Measurements from ENCODE around the gene IGSF21. TPM values are rescaled to one million over a fixed set of nuclear protein-coding genes. Genes with fewer than 3 reads are reported as not detected.
"Not testable (repeated sequence)": the region's sequence is repeated elsewhere in the genome, so short reads cannot be mapped to it uniquely, and the experiment has no call there.

The IGSF21 gene
- total RNA-seq, 2 experiments from 2014 or later: not detected

DNA sequence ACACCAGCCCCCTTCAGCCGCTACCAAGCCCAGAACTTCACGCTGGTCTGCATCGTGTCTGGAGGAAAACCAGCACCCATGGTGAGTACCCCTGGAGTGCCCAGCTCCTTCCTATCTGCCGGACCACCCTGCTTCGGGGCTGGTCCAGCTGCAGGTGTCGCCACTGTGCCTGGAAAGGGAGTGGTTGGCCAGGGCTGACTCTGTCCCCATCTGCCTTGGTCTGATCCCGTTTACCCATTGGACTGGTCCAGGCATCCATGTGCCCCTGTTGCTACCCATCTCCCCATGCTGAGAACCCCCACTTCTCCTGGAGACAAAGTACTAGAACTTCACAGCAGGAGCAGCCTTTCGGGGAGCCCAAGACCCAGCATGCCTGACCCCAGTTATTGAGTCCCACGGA lies 254.6 kb downstream of the IGSF21 start:
- Histone ChIP-seq H3K4me1 (ENCODE audit: insufficient read depth, low read length) (no peaks in the 10 kb centered on the region), H3K27me3 (ENCODE audit: control insufficient read depth in 1 of 2, insufficient read depth in 2 of 2, low read length in 2 of 2) (peaks cover 14 to 16% of the 10 kb centered on the region in 2 experiments), H3K4me3 (ENCODE audit: low read length) (no peak overlapping the region), H3K9me3 (ENCODE audit: control insufficient read depth in 1 of 2, insufficient read depth in 1 of 2, low read length in 2 of 2) (peaks cover 0 to 7% of the 10 kb centered on the region in 2 experiments), H3K27ac (ENCODE audit: low read depth in 1 of 2, low read length in 2 of 2) (no peak overlapping the region), H3K36me3 (ENCODE audit: insufficient read depth, low read length) (no peaks in the 10 kb centered on the region)
- CTCF ChIA-PET: no interaction called here
- no peak overlapping the region for H3K27ac Mint-ChIP-seq
- H3K9me3 Mint-ChIP-seq: no peaks in the 10 kb centered on the region
- POLR2A ChIA-PET: no interaction called here
- ATAC-seq (ENCODE audit: poor library complexity) (no peak), DNase-seq (no peak)
- no peaks in the 10 kb centered on the region for H3K4me1 Mint-ChIP-seq (ENCODE audit: low read depth)
- intact Hi-C loops (cut with DNase I, micrococcal nuclease): no loop called here
- peaks cover 72% of the 10 kb centered on the region for H3K27me3 Mint-ChIP-seq
- H3K4me3 Mint-ChIP-seq: no peak overlapping the region
- TF ChIP-seq CTCF (IDR thresholded peaks at IDR 0.05): no peak
- no peaks in the 10 kb centered on the region for H3K36me3 Mint-ChIP-seq (ENCODE audit: low read depth)

DNA sequence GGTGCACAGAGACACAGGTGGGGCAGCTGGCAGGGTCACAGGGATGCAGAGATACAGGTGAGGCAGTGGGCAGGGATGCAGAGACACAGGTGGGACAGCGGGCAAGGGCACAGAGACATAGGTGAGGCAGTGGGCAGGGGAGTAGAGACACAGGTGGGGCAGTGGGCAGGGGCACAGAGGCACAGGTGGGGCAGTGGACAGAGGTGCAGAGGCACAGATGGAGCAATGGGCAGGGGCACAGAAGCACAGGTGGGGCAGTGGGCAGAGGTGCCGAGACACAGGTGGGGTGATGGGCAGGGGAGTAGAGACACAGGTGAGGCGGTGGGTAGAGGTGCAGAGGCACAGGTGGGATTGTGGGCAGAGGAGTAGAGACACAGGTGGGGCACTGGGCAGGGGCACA lies 255.8 kb downstream of the IGSF21 start:
- ChIA-PET POLR2A (no interaction called here), CTCF (no interaction called here)
- Mint-ChIP-seq H3K27me3 (peaks cover 62% of the 10 kb centered on the region), H3K4me1 (ENCODE audit: low read depth) (no peaks in the 10 kb centered on the region), H3K4me3 (no peak overlapping the region), H3K27ac (no peak overlapping the region), H3K36me3 (ENCODE audit: low read depth) (no peaks in the 10 kb centered on the region), H3K9me3 (no peaks in the 10 kb centered on the region)
- Histone ChIP-seq H3K36me3 (ENCODE audit: insufficient read depth, low read length) (no peaks in the 10 kb centered on the region), H3K27ac (ENCODE audit: low read depth in 1 of 2, low read length in 2 of 2) (no peak overlapping the region), H3K27me3 (ENCODE audit: control insufficient read depth in 1 of 2, insufficient read depth in 2 of 2, low read length in 2 of 2) (peaks cover 14 to 16% of the 10 kb centered on the region in 2 experiments), H3K4me1 (ENCODE audit: insufficient read depth, low read length) (no peaks in the 10 kb centered on the region), H3K9me3 (ENCODE audit: control insufficient read depth in 1 of 2, insufficient read depth in 1 of 2, low read length in 2 of 2) (peaks cover 0 to 7% of the 10 kb centered on the region in 2 experiments), H3K4me3 (ENCODE audit: low read length) (no peak overlapping the region)
- no peak for TF ChIP-seq CTCF (IDR thresholded peaks at IDR 0.05)
- no peak for DNase-seq
- ATAC-seq (ENCODE audit: poor library complexity): no peak
- intact Hi-C loops (cut with DNase I, micrococcal nuclease): no loop called here

DNA sequence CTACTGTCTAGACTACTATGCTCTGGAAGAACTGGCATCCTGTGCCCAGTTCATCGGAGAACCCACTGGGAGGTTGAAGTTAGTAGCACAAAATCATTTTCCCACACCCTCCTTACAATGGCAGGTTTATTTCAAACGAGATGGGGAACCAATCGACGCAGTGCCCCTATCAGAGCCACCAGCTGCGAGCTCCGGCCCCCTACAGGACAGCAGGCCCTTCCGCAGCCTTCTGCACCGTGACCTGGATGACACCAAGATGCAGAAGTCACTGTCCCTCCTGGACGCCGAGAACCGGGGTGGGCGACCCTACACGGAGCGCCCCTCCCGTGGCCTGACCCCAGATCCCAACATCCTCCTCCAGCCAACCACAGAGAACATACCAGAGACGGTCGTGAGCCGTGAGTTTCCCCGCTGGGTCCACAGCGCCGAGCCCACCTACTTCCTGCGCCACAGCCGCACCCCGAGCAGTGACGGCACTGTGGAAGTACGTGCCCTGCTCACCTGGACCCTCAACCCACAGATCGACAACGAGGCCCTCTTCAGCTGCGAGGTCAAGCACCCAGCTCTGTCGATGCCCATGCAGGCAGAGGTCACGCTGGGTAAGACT lies 257.6 kb downstream of the IGSF21 start:
- H3K4me3 Mint-ChIP-seq: no peak overlapping the region
- peaks cover 57% of the 10 kb centered on the region for H3K27me3 Mint-ChIP-seq
- ChIA-PET POLR2A (no interaction called here), CTCF (no interaction called here)
- H3K27ac Mint-ChIP-seq: no peak overlapping the region
- no peak for ATAC-seq (ENCODE audit: poor library complexity)
- no peak for DNase-seq
- H3K27me3 ChIP-seq (ENCODE audit: control insufficient read depth in 1 of 2, insufficient read depth in 2 of 2, low read length in 2 of 2): peaks cover 11 to 14% of the 10 kb centered on the region in 2 experiments
- intact Hi-C loops (cut with DNase I, micrococcal nuclease): no loop called here
- H3K4me1 Mint-ChIP-seq (ENCODE audit: low read depth): no peaks in the 10 kb centered on the region
- no peak for TF ChIP-seq CTCF (IDR thresholded peaks at IDR 0.05)
- no peaks in the 10 kb centered on the region for H3K4me1 ChIP-seq (ENCODE audit: insufficient read depth, low read length)
- H3K9me3 ChIP-seq (ENCODE audit: control insufficient read depth in 1 of 2, insufficient read depth in 1 of 2, low read length in 2 of 2): peaks cover 0 to 10% of the 10 kb centered on the region in 2 experiments
- no peak overlapping the region for H3K4me3 ChIP-seq (ENCODE audit: low read length)
- no peaks in the 10 kb centered on the region for H3K9me3 Mint-ChIP-seq
- no peak overlapping the region for H3K27ac ChIP-seq (ENCODE audit: low read depth in 1 of 2, low read length in 2 of 2)
- no peaks in the 10 kb centered on the region for H3K36me3 Mint-ChIP-seq (ENCODE audit: low read depth)
- H3K36me3 ChIP-seq (ENCODE audit: insufficient read depth, low read length): no peaks in the 10 kb centered on the region

DNA sequence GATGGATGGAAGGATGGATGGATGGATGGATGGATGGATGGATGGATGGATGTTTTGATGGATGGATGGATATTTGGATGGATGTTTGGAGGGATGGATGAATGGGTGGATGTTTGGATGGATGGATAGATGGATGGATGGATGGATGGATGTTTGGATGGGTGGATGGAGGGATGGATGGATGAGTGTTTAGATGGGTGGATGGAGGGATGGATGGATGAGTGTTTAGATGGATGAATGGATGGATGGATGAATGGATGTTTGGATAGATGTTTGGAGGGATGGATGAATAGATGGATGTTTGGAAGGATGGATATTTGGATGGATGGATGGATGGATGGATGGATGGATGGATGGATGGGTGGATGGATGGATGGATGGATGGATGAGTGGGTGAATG lies 264.9 kb downstream of the IGSF21 start:
- peaks cover 28% of the 10 kb centered on the region for H3K27me3 Mint-ChIP-seq
- H3K27me3 ChIP-seq (ENCODE audit: control insufficient read depth in 1 of 2, insufficient read depth in 2 of 2, low read length in 2 of 2); H3K36me3 ChIP-seq (ENCODE audit: insufficient read depth, low read length); CTCF ChIA-PET; H3K4me3 ChIP-seq (ENCODE audit: low read length); H3K4me3 Mint-ChIP-seq; H3K27ac ChIP-seq (ENCODE audit: low read depth in 1 of 2, low read length in 2 of 2); DNase-seq; intact Hi-C loops (cut with DNase I, micrococcal nuclease); H3K4me1 Mint-ChIP-seq (ENCODE audit: low read depth); POLR2A ChIA-PET; H3K9me3 Mint-ChIP-seq; H3K36me3 Mint-ChIP-seq (ENCODE audit: low read depth); H3K4me1 ChIP-seq (ENCODE audit: insufficient read depth, low read length); H3K27ac Mint-ChIP-seq; ATAC-seq (ENCODE audit: poor library complexity): not testable (repeated sequence)
- peaks cover 0 to 21% of the 10 kb centered on the region in 2 experiments for H3K9me3 ChIP-seq (ENCODE audit: control insufficient read depth in 1 of 2, insufficient read depth in 1 of 2, low read length in 2 of 2)

All from CD4-positive, alpha-beta T cell (primary cell).